ENCODE results near the gene NLRP9. TPM values are rescaled to one million over a fixed set of nuclear protein-coding genes. Genes with fewer than 3 reads are reported as not detected.

NLRP9 gene
- total and polyA plus RNA-seq, 2 of the 8 experiments (the other 6 are each of a cell fraction or from before 2014, with no cell fraction given), result not detected

DNA sequence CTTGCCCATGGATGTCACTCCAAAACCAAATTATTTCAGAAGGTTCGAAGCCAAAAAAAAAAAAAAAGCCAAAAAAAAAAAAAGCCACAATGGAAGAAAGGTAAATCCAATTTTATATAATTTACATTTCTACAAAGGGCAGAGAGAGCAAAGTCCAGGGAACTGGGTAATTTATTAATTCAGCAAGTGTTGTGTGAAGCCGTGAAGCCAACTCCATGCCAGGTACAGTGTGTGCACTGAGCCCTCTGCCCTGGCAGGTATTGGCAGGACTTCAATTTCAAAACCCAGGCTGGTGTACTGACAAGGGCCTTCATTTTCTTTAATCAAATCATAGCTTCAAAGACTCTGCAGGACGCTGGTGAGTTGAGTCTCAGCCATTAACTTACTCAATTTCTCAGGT lies 15.2 kb upstream of the NLRP9 start (continued):
- TF ChIP-seq, protein P1, sequence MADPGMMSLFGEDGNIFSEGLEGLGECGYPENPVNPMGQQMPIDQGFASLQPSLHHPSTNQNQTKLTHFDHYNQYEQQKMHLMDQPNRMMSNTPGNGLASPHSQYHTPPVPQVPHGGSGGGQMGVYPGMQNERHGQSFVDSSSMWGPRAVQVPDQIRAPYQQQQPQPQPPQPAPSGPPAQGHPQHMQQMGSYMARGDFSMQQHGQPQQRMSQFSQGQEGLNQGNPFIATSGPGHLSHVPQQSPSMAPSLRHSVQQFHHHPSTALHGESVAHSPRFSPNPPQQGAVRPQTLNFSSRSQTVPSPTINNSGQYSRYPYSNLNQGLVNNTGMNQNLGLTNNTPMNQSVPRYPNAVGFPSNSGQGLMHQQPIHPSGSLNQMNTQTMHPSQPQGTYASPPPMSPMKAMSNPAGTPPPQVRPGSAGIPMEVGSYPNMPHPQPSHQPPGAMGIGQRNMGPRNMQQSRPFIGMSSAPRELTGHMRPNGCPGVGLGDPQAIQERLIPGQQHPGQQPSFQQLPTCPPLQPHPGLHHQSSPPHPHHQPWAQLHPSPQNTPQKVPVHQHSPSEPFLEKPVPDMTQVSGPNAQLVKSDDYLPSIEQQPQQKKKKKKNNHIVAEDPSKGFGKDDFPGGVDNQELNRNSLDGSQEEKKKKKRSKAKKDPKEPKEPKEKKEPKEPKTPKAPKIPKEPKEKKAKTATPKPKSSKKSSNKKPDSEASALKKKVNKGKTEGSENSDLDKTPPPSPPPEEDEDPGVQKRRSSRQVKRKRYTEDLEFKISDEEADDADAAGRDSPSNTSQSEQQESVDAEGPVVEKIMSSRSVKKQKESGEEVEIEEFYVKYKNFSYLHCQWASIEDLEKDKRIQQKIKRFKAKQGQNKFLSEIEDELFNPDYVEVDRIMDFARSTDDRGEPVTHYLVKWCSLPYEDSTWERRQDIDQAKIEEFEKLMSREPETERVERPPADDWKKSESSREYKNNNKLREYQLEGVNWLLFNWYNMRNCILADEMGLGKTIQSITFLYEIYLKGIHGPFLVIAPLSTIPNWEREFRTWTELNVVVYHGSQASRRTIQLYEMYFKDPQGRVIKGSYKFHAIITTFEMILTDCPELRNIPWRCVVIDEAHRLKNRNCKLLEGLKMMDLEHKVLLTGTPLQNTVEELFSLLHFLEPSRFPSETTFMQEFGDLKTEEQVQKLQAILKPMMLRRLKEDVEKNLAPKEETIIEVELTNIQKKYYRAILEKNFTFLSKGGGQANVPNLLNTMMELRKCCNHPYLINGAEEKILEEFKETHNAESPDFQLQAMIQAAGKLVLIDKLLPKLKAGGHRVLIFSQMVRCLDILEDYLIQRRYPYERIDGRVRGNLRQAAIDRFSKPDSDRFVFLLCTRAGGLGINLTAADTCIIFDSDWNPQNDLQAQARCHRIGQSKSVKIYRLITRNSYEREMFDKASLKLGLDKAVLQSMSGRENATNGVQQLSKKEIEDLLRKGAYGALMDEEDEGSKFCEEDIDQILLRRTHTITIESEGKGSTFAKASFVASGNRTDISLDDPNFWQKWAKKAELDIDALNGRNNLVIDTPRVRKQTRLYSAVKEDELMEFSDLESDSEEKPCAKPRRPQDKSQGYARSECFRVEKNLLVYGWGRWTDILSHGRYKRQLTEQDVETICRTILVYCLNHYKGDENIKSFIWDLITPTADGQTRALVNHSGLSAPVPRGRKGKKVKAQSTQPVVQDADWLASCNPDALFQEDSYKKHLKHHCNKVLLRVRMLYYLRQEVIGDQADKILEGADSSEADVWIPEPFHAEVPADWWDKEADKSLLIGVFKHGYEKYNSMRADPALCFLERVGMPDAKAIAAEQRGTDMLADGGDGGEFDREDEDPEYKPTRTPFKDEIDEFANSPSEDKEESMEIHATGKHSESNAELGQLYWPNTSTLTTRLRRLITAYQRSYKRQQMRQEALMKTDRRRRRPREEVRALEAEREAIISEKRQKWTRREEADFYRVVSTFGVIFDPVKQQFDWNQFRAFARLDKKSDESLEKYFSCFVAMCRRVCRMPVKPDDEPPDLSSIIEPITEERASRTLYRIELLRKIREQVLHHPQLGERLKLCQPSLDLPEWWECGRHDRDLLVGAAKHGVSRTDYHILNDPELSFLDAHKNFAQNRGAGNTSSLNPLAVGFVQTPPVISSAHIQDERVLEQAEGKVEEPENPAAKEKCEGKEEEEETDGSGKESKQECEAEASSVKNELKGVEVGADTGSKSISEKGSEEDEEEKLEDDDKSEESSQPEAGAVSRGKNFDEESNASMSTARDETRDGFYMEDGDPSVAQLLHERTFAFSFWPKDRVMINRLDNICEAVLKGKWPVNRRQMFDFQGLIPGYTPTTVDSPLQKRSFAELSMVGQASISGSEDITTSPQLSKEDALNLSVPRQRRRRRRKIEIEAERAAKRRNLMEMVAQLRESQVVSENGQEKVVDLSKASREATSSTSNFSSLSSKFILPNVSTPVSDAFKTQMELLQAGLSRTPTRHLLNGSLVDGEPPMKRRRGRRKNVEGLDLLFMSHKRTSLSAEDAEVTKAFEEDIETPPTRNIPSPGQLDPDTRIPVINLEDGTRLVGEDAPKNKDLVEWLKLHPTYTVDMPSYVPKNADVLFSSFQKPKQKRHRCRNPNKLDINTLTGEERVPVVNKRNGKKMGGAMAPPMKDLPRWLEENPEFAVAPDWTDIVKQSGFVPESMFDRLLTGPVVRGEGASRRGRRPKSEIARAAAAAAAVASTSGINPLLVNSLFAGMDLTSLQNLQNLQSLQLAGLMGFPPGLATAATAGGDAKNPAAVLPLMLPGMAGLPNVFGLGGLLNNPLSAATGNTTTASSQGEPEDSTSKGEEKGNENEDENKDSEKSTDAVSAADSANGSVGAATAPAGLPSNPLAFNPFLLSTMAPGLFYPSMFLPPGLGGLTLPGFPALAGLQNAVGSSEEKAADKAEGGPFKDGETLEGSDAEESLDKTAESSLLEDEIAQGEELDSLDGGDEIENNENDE (IDR thresholded peaks at IDR 0.05; ENCODE audit: insufficient replicate concordance, low read length), result no peak
- TF ChIP-seq, protein P2, sequence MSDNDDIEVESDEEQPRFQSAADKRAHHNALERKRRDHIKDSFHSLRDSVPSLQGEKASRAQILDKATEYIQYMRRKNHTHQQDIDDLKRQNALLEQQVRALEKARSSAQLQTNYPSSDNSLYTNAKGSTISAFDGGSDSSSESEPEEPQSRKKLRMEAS (IDR thresholded peaks at IDR 0.05), result no peak
- TF ChIP-seq SAP30 (IDR thresholded peaks at IDR 0.05; ENCODE audit: insufficient read depth, insufficient replicate concordance, low read length) (no peak), POLR2AphosphoS5 (IDR thresholded peaks at IDR 0.05; ENCODE audit: low read depth, low read length) (no peak), TAF1 (IDR thresholded peaks at IDR 0.05; ENCODE audit: low read depth, low read length) (no peak), SIN3A (conservative IDR thresholded peaks at IDR 0.05 in 1 of 2, IDR thresholded peaks at IDR 0.05 in 1 of 2; ENCODE audit: low read depth in 1 of 2, low read length in 2 of 2) (no peak), SUZ12 (IDR thresholded peaks at IDR 0.05; ENCODE audit: low read length) (no peak), MAFK (IDR thresholded peaks at IDR 0.05; ENCODE audit: low read depth, low read length) (no peak), GABPA (IDR thresholded peaks at IDR 0.05; ENCODE audit: borderline replicate concordance, insufficient read depth, low read length) (no peak), CTBP2 (IDR thresholded peaks at IDR 0.05; ENCODE audit: borderline replicate concordance, insufficient read depth, insufficient read length, low read length) (no peak), TCF12 (IDR thresholded peaks at IDR 0.05; ENCODE audit: low read depth, low read length) (no peak), CREB1 (IDR thresholded peaks at IDR 0.05) (no peak)

Data from H1 (cell line).